ENCODE data around the gene ALKBH4.

Gene ALKBH4

GRCh38 chr7:102453319-102453718, 11.3 kb downstream of the ALKBH4 start:
- no peak for DNase-seq

DNA sequence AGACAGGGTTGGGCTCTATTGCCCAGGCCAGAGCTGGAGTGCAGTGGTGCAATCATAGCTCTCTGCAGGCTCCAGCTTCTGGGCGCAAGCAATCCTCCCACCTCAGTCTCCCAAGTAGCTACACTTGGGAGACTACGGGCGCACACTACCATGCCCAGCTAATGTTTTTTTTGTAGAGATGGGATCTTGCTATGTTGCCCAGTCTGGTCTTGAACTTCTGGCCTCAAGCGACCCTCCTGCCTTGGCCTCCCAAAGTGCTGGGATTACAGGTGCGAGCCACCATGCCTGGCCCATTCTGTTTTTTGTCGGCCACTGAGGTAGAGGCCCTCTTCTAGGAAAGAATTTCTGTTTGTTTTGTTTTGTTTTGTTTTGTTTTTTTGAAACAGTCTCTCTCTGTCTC, 12.2 kb downstream of the ALKBH4 start:
- DNase-seq: no peak

- DNase-seq: no peak
These were observed 13.2 kb downstream of the ALKBH4 start for GRCh38 chr7:102451371-102452054.

GRCh38 chr7:102450242-102450641, 14.4 kb downstream of the ALKBH4 start:
- peak; percentile 42 for DNase-seq

GRCh38 chr7:102449136-102449535, 15.5 kb downstream of the ALKBH4 start:
- DNase-seq: no peak

DNA sequence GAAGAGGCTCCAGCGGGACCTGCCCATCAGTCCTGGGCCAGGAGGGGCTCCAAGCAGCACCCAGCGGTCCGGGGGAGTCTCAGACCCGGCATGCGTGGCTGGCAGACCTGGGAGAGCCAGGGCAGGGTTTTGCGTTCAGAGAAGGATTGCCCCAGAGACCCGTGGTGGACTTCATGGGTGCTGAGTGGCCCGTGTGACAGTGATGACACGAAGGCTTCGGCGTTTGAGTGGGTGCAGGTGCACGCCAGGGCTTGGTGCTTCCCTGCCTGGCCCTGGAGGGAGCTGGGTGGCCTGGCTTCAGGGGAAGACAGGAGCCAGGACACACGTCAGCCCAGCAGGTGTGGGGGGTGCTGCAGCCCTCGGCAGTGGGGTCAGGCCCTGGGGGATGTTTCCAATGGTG, 17.4 kb downstream of the ALKBH4 start:
- no peak for DNase-seq

- DNase-seq: no peak
These were observed 18.1 kb downstream of the ALKBH4 start for GRCh38 chr7:102446387-102447156.

GRCh38 chr7:102445674-102446071, 19.0 kb downstream of the ALKBH4 start:
- no peak for DNase-seq

GRCh38 chr7:102444961-102445673, 19.5 kb downstream of the ALKBH4 start:
- no peak for DNase-seq

DNA sequence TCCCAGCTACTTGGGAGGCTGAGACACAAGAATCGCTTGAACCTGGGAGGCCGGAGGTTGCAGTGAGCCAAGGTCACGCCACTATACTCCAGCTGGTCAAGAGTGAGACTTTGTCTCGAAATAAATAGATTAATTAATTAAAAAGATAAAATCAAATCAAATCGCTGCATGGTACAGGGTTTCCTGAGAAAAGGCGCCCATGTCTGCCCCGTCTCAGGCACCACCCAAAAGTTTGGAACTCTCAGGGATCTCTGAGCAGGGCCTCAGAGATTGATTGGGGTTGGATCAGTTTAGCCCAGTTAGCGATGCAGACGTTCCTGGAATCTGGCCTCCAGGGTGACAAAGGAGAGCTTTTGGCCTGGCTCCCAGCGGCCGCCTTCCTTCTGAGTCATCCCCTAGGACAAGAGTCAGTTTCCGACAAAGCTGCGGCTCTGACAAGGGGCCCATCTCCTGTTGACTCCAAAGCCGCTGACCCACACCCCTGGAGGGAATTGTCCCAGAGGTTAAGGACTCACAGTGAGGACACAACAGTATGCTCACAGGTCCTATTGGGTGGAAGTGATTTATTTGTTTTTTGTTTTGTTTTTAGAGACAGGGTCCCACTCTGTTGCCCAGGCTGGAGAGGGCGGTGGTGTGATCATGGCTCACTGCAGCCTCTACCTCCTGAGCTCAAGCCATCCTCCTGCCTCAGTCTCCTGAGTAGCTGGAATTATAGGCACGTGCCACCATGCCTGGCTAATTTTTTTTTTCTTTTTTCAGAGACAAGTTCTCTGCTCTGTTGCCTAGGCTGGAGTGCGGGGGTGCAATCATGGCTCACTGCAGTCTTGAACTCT, 24.5 kb downstream of the ALKBH4 start:
- DNase-seq: no peak

DNA sequence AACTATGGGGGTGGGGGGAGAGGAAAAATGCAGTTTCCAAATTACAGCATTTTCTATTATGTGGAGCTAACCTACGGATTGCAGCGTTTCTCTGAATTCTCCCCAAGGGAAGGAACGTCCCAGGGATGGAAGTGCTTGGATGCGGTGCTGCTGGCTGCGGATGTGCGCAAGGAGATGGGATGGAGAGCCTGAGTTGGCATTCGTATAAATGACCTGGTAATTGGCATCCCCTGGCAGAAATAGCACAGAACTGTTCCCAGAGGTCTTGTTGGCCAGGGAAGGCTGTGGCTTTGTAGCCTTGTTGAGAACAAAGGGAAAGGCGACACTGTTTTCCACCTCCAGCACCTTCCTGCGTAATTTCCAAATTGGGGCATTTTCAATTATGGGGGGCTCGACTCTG, 28.5 kb downstream of the ALKBH4 start:
- no peak for DNase-seq

DNA sequence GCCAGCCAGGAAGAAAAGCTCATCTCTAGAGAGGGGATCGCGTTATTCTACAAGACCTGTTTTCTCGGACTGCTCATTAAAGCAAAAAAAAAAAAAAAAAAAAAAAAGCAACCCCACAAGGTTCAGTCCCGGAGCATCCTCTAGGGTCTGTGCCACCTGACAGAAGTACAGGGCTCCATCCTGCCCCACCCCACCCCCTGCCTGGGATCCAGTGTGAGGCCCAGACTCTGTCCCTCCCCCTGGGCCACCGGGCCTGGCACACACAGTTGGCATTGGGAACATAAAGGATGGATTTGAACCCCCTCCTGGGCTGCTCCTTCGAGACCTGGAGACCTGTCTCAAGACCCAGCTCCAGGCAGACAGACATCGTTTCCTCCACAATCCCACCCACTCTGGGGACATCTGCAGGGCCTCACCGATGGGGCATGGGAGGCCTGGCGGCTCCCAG, 30.6 kb downstream of the ALKBH4 start:
- DNase-seq: no peak

DNA sequence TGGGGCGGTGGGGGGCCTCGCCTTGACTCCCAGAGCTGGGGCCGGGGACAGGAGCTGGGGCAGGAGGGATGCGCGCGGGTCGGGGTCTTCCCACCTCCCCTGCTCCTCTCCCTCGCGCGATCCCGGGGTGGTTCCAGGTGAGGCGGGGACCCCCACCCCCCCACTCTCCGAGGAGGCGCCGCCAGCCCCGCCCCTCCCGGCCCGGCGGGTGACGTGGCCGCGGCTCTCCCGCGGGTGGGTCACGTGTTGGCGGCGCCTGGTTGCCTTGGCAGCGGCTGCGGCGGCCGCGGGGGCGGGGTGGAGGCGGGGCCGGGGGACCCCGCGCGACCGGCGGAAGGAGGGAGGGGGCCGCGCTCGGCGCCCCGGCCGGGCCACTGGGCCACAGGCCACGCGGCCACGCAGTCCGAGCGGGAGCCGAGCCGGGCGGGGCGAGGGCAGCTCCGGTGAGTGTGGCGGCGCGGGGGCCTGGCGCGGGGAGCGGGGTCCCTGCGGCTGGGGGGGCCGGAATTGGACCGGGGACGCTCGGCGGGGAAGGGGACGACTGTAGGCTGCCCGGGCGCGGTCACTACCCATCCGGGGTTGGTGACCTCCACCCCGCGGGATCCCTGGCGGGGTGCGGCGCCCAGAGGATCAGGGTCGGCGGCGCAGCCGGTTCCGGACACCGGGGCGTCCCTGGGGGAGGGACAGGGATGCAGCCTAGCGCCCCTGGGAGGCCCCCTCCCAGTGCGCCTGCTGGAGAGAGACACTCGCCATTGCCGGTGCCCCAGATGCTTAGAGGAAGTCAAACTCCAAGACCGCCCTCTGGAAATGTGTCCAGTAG, 31.2 kb downstream of the ALKBH4 start, which contains the start of gene ORAI2:
Gene ORAI2, plus strand, starts transcription at position 357 of the 820 bp plus-strand sequence. CDS start 5,382 bp downstream, outside the sequence.
- peak; percentile 85 for DNase-seq

DNA sequence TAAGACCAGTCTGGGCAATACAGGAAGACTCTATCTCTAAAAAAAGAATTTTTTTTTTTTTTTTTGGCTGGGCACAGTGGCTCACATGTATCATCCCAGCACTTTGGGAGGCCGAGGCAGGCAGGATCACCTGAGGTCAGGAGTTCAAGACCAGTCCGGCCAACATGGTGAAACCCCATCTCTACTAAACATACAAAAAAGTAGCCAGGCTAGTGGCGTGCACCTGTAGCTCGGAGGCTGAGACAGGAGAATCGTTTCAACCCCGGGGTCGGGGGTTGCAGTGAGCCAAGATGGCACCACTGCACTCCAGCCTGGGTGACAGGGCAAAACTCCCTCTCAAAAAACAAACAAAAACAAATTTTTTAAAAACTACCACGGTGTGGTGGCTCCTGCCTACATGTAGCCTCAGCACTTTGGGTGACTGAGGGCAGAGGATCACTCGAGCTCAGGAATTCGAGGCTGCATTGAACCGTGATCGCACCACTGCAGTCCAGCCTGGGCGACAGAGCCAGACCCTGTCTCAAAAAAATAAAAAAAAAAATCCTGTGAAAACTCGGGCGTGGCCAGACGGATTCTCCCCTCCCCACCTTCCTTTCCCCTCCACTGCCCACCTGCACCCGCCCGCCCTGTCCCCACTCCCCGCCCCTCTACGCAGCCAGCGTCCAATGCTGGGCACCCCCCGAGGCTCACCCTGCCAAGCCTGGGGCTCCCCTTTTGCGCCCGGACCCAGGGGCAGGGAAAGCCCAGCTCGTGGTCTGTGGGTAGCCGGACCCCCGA, 32.0 kb downstream of the ALKBH4 start:
- DNase-seq: no peak

DNA sequence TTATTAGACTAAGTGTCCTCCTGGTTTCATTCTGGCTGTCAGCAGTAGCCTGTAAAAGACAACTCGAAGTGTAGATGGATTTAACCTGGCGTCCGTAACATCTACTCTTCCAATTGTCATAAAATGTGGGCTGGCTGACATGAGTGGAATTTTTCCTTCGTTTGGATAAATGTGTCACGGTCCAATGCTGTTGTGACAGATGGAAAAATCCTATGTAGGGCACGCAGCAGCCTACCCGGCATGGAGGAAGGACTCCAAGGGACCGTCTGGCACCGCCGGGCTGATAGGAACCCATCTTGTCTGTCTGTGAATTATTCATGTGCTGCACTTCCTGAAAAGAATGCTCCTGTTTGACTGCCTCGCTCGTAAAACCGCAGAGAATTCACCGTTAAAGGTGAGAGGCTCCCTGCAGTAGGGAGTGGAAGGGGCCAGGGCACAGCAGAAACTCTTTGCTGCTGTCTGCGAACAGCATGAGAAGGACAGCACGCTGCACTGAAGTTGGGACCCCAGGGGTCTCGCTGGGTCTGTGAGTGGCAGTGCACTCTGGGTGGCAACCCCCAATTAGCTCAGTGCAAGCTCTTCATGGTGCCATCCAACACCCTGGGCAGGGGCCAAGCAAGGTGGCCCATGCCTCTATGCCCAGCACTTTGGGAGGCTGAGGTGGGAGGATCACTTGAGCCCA, 32.9 kb downstream of the ALKBH4 start:
- peak; percentile 46 for DNase-seq

- DNase-seq: no peak
These were observed 35.3 kb downstream of the ALKBH4 start for GRCh38 chr7:102429141-102429899.

- DNase-seq: no peak
These were observed 37.7 kb downstream of the ALKBH4 start for GRCh38 chr7:102427019-102427405.

DNA sequence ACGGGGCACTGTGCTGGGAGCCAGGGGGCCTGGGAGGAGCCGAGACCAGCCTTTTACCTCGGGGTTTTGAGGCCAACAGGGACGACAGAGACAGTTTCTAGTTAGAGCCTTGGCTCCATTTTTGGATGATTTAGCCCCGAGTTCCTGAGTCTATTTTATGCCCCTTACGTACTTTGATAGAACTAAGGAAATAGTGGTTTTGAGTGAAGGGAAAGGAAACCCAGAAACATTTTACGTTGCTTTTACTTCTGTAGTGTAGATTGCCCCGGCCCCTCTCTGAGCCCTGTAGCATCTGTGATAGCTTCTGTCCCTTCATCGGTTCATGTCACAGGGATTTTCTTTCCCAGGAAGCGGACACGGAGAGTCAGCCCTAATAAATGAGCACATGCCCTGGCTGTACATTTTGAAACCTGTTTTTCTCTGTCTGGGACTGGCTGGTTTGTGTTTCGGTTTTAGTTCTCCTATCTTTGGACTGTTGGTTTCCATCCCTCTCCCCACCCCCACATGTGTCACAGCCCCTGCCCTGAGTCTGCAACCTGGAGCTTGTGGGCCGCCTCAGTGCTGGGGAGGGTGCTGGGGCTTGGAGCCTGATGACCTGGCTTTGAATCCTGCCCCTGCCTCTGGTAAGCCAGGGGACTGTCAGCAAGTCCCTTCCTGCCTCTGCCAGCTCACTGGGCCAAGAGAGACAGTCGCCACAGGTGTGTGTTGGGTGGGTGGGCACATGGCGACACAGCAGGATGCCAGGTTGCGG, 38.2 kb downstream of the ALKBH4 start:
- DNase-seq: peak; percentile 59

Data from stimulated activated CD4-positive, alpha-beta T cell treated with anti-CD3 and anti-CD28 coated beads, Interleukin-12 subunit alpha, Interleukin-12 subunit beta, amount 100 ng/mL, for 4 hours (primary cell).